HCT116 (cell line): ENCODE data around the gene SDCCAG8. TPM values are rescaled to one million over a fixed set of nuclear protein-coding genes. Genes with fewer than 3 reads are reported as not detected.

Experiments used
- ATAC-seq: fragments of 200-7000 bp; cut with Tn5 transposase; 2 replicates; pipeline ENCODE4 v1.9.1; 2020; ENCODE audit warnings: mild to moderate bottlenecking, moderate library complexity
- BruUV-seq: library from RNA; stranded (reverse); fragments of 400-500 nt; replicated peaks from 2 replicates; lab custom pipeline; 2021; lab: Mats Ljungman, UMichigan
- CTCF ChIA-PET: fragments of 300-600 bp; sonication (Branson Sonifier 250); formaldehyde crosslinking; loops from one replicate; lab custom pipeline; 2021; ENCODE audit warnings: antibody characterized with exemption; lab: Charles Lee
- POLR2A ChIA-PET: fragments of 300-600, 350-600 bp; sonication (Branson Sonifier 250); formaldehyde crosslinking; loops from one replicate; lab custom pipeline; 2021; ENCODE audit warnings: antibody characterized with exemption; lab: Charles Lee
- RAD21 ChIA-PET, 2 experiments: fragments of 300-600 bp; sonication (Branson Sonifier 250); formaldehyde crosslinking; loops; one replicate each; lab custom pipeline; 2023; ENCODE audit warnings: low total read pairs in 2 of 2; ENCODE audit not compliant: uncharacterized antibody in 2 of 2, unreplicated experiment in 2 of 2, low non-redundant PET in 1 of 2; lab: Charles Lee
- DNase-seq: peaks from one replicate; pipeline ENCODE4 v3.0.0-alpha.2; 2010; ENCODE audit warnings: low read depth, low spot score
- H2AFZ ChIP-seq: fragments of 200-600 bp; shearing (Covaris generic), sonication (generic); 2 replicates; pipeline ENCODE4 v1.6.1; 2017; ENCODE audit warnings: low read depth, mixed run types, mixed read lengths, antibody characterized with exemption, low read length; ENCODE audit not compliant: poor library complexity, severe bottlenecking
- H3K27ac ChIP-seq: 2 replicates; pipeline ENCODE4 v1.5.1; 2012; ENCODE audit warnings: low read depth, low read length
- H3K27me3 ChIP-seq: fragments of 200-600 bp; sonication (generic); 2 replicates; pipeline ENCODE4 v1.6.1; 2016; ENCODE audit warnings: mixed run types, low read length, mixed read lengths; ENCODE audit not compliant: insufficient read depth
- H3K36me3 ChIP-seq, 2 experiments: fragments of 200-500 bp in 1 of 2; fragments of 200-600 bp in 1 of 2; sonication (Bioruptor generic) in 1 of 2; sonication (generic) in 1 of 2; 2 replicates each; pipeline versions ENCODE4 v1.5.1 to v1.6.1; 2014 to 2016; ENCODE audit warnings: low read length in 2 of 2, inconsistent platforms in 1 of 2, mixed read lengths in 1 of 2, mixed run types in 1 of 2; ENCODE audit not compliant: insufficient read depth in 2 of 2, control insufficient read depth in 1 of 2
- H3K4me1 ChIP-seq, 2 experiments: fragments of 200-600 bp in 1 of 2; sonication (generic) in 1 of 2; 2 replicates each; pipeline versions ENCODE4 v1.5.1 to v1.6.1; 2012 to 2017; ENCODE audit warnings: low read length in 2 of 2, inconsistent platforms in 1 of 2, mild to moderate bottlenecking in 1 of 2, mixed read lengths in 1 of 2, mixed run types in 1 of 2, moderate library complexity in 1 of 2; ENCODE audit not compliant: insufficient read depth in 2 of 2, control insufficient read depth in 1 of 2
- H3K4me2 ChIP-seq: fragments of 200-600 bp; sonication (generic); 2 replicates; pipeline ENCODE4 v1.6.1; 2017; ENCODE audit warnings: mixed run types, low read length, mixed read lengths
- H3K4me3 ChIP-seq, 2 experiments: fragments of 200-600 bp in 1 of 2; sonication (generic) in 1 of 2; replicated peaks in 1 of 2; 2 replicates each; pipeline ENCODE4 v1.5.1; 2011 to 2016; ENCODE audit warnings: low read length in 2 of 2, control low read depth in 1 of 2, low read depth in 1 of 2, mild to moderate bottlenecking in 1 of 2, mixed read lengths in 1 of 2, mixed run types in 1 of 2
- H3K79me2 ChIP-seq: fragments of 200-600 bp; sonication (generic); 2 replicates; pipeline ENCODE4 v1.6.1; 2017; ENCODE audit warnings: mild to moderate bottlenecking, mixed run types, low read length, moderate library complexity, mixed read lengths; ENCODE audit not compliant: insufficient read depth
- H3K9ac ChIP-seq: fragments of 200-600 bp; sonication (generic); 2 replicates; pipeline ENCODE4 v1.6.1; 2016; ENCODE audit warnings: low read length, mixed read lengths
- H3K9me2 ChIP-seq: fragments of 200-600 bp; sonication (generic), shearing (Covaris generic); 2 replicates; pipeline ENCODE4 v1.6.1; 2017; ENCODE audit warnings: mixed run types, mild to moderate bottlenecking, moderate library complexity; ENCODE audit not compliant: insufficient read depth
- H3K9me3 ChIP-seq, 2 experiments: fragments of 200-500 bp in 1 of 2; fragments of 200-600 bp in 1 of 2; sonication (Bioruptor generic) in 1 of 2; sonication (generic) in 1 of 2; 2 replicates each; pipeline ENCODE4 v1.6.1; 2014 to 2017; ENCODE audit warnings: low read length in 2 of 2, mixed read lengths in 2 of 2, inconsistent platforms in 1 of 2, low read depth in 1 of 2, mild to moderate bottlenecking in 1 of 2, mixed run types in 1 of 2, moderate library complexity in 1 of 2; ENCODE audit not compliant: control insufficient read depth in 1 of 2, insufficient read depth in 1 of 2
- H4K20me1 ChIP-seq: fragments of 200-600 bp; sonication (generic), shearing (Covaris generic); 2 replicates; pipeline ENCODE4 v1.6.1; 2017; ENCODE audit warnings: mixed run types, mild to moderate bottlenecking, moderate library complexity; ENCODE audit not compliant: insufficient read depth
- CBX3 ChIP-seq: IDR thresholded peaks from 2 replicates; pipeline ENCODE4 v1.6.1; 2012; ENCODE audit warnings: low read depth
- POLR2AphosphoS5 ChIP-seq: IDR thresholded peaks from 2 replicates; pipeline ENCODE4 v1.6.1; 2011; ENCODE audit warnings: mild to moderate bottlenecking, low read depth, low read length, moderate library complexity
- RAD21 ChIP-seq: IDR thresholded peaks from 2 replicates; pipeline ENCODE4 v1.6.1; 2012; ENCODE audit warnings: low read depth, mild to moderate bottlenecking
- SP1 ChIP-seq: IDR thresholded peaks from 2 replicates; pipeline ENCODE4 v1.6.1; 2012; ENCODE audit warnings: low read depth
- ZNF274 ChIP-seq: fragments of 200-500 bp; sonication (Bioruptor generic); IDR thresholded peaks from 2 replicates; pipeline ENCODE4 v1.6.1; 2014; ENCODE audit warnings: mild to moderate bottlenecking, low read depth, low read length, inconsistent platforms
- intact Hi-C: fragments of 100-400 bp; cut with micrococcal nuclease; formaldehyde crosslinking; loops from 2 replicates; pipeline ENCODE4 v1.10.0; 2022
- total RNA-seq: library from RNA; stranded (reverse); gene quantifications from one replicate; pipeline ENCODE4 v1.2.1, GENCODE V29; 2021; ENCODE audit not compliant: unreplicated experiment
- TF ChIP-seq, protein P1 (sequence below), 3 experiments: fragments of 200-600 bp in 1 of 3; sonication (generic) in 1 of 3; IDR thresholded peaks in 2 of 3; conservative IDR thresholded peaks in 1 of 3; 2 replicates each; pipeline ENCODE4 v1.5.1; 2012 to 2017; ENCODE audit warnings: low read depth in 2 of 3, low read length in 2 of 3, antibody characterized with exemption in 1 of 3, borderline replicate concordance in 1 of 3, control low read depth in 1 of 3, mild to moderate bottlenecking in 1 of 3, mixed read lengths in 1 of 3, mixed run types in 1 of 3, moderate library complexity in 1 of 3; ENCODE audit not compliant: insufficient read depth in 1 of 3
- TF ChIP-seq, protein P2 (sequence below): IDR thresholded peaks from 2 replicates; pipeline ENCODE4 v1.6.1; 2011; ENCODE audit warnings: mild to moderate bottlenecking, low read length, moderate library complexity; ENCODE audit not compliant: insufficient replicate concordance; ENCODE audit errors: extremely low read depth

SDCCAG8 gene
- total RNA-seq, 1 experiment from 2014 or later, result 38.2 TPM

DNA sequence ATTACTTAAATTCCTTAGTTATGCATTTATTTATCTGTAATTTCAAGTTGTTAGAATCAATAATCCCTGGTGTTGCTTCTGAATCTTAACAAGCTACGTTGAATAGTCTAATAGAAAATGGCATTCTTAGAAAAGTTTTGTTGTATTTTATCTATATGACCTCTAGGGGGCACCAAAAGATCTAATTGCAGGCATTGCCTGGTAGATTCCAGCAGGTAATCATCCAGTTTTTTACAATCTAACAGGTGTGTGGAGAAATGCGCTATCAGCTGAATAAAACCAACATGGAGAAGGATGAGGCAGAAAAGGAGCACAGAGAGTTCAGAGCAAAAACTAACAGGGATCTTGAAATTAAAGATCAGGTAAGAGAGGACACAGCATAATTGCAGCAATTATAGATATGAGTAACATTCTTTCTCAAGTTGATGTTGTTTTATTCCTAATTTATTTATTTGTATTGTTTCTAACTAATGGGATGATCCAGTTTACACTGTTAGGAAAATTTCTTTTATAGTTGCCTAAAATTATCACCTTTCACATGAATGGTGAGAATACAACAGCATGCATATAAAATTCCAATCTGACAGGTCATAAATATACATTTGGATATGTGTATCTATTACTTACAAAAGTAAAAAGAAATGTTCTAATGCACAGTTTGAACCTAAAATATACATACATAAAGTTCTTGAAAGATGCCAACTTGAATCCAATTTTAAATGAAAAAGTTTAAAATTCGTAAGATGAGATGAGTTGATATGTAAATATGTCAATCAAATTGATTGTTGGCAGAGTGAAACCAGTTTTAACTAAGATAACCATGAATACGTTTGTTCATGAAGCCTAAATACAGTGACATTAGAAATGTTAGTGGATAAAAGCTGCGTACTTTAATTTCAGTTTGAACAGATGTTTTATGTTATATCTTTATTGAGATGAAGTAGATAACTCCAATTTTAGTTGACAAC lies 88.4 kb downstream of the SDCCAG8 start:
- ChIA-PET RAD21 (interaction anchor here in 1 of 2 experiments (0.6 kb wide), 1 partner anchor 404 kb away, joined by 3 read pairs; no protein-coding TSS in a partner anchor), CTCF (interaction anchor here (0.7 to 1.4 kb wide), 8 partner anchors 10 to 953 kb away, joined by 3 to 18 read pairs (median 4); no protein-coding TSS in a partner anchor), POLR2A (interaction anchor here (0.7 to 1.2 kb wide), 2 partner anchors 89 to 254 kb away, joined by 3 read pairs; partner anchors contain the start of gene SDCCAG8)
- DNase-seq (peak; percentile 8), ATAC-seq (peak; percentile 59)
- H3K4me1 ChIP-seq, result no peaks in the 10 kb centered on the region
- H3K9me2 ChIP-seq, result no peaks in the 10 kb centered on the region
- H2AFZ ChIP-seq, result no peak overlapping the region
- BruUV-seq, result no TSS peak
- no peaks in the 10 kb centered on the region for H3K79me2 ChIP-seq
- no peaks in the 10 kb centered on the region for H3K9me3 ChIP-seq
- intact Hi-C loops, result loop anchor here (1.0 to 10.0 kb wide), 4 partner anchors 404 to 929 kb away; no protein-coding TSS in a partner anchor
- H4K20me1 ChIP-seq, result no peaks in the 10 kb centered on the region
- no peak overlapping the region for H3K4me3 ChIP-seq
- no peak overlapping the region for H3K4me2 ChIP-seq
- H3K36me3 ChIP-seq, result no peaks in the 10 kb centered on the region
- H3K27me3 ChIP-seq, result no peaks in the 10 kb centered on the region
- no peak overlapping the region for H3K27ac ChIP-seq
- no peak overlapping the region for H3K9ac ChIP-seq
- TF ChIP-seq CBX3 (no peak), ZNF274 (no peak), RAD21 (peak; percentile 78), POLR2AphosphoS5 (no peak), SP1 (no peak)
- TF ChIP-seq, protein P1, sequence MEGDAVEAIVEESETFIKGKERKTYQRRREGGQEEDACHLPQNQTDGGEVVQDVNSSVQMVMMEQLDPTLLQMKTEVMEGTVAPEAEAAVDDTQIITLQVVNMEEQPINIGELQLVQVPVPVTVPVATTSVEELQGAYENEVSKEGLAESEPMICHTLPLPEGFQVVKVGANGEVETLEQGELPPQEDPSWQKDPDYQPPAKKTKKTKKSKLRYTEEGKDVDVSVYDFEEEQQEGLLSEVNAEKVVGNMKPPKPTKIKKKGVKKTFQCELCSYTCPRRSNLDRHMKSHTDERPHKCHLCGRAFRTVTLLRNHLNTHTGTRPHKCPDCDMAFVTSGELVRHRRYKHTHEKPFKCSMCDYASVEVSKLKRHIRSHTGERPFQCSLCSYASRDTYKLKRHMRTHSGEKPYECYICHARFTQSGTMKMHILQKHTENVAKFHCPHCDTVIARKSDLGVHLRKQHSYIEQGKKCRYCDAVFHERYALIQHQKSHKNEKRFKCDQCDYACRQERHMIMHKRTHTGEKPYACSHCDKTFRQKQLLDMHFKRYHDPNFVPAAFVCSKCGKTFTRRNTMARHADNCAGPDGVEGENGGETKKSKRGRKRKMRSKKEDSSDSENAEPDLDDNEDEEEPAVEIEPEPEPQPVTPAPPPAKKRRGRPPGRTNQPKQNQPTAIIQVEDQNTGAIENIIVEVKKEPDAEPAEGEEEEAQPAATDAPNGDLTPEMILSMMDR (IDR thresholded peaks at IDR 0.05 in 2 of 3, conservative IDR thresholded peaks at IDR 0.05 in 1 of 3; ENCODE audit: borderline replicate concordance in 1 of 3, insufficient read depth in 1 of 3, low read depth in 2 of 3, low read length in 2 of 3), result peak; percentile 47 to 79 (median 75); a peak in 5 of 6 replicates
- TF ChIP-seq, protein P2, sequence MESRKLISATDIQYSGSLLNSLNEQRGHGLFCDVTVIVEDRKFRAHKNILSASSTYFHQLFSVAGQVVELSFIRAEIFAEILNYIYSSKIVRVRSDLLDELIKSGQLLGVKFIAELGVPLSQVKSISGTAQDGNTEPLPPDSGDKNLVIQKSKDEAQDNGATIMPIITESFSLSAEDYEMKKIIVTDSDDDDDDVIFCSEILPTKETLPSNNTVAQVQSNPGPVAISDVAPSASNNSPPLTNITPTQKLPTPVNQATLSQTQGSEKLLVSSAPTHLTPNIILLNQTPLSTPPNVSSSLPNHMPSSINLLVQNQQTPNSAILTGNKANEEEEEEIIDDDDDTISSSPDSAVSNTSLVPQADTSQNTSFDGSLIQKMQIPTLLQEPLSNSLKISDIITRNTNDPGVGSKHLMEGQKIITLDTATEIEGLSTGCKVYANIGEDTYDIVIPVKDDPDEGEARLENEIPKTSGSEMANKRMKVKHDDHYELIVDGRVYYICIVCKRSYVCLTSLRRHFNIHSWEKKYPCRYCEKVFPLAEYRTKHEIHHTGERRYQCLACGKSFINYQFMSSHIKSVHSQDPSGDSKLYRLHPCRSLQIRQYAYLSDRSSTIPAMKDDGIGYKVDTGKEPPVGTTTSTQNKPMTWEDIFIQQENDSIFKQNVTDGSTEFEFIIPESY, result no peak
